ENCODE data around the gene OR4D9. TPM values are rescaled to one million over a fixed set of nuclear protein-coding genes. Genes with fewer than 3 reads are reported as not detected.
A peak's percentile ranks its signal among the peaks of the same experiment; 100 is the strongest.

Gene OR4D9
- total and polyA plus RNA-seq, 2 of the 8 experiments (the other 6 are each of a cell fraction or from before 2014, with no cell fraction given), result not detected

DNA sequence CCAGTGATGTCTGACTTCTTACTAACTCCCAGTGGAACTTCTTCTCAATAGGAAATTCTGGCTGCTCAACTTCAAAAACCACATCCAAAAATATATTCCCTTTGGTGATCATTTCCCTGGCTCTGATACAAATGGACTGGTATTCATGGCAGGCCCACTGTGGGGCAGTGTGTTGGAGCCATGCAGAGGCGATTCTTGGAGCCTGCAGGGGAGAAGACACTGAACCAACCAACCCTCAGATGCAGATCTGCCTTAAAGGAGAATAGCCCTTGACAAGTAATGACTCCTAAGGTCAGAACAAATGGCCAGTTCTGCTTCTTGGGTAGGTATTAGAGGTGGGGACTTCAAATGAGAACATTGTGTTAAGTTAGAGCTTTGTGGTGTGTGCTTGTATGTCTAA, 12.2 kb downstream of the OR4D9 start:
- Histone ChIP-seq H2AK5ac (ENCODE audit: low read depth, low read length) (no peak overlapping the region), H4K91ac (replicated peaks; ENCODE audit: insufficient read length, low read length) (no peak overlapping the region), H3K23ac (ENCODE audit: insufficient read length) (no peak overlapping the region), H3K23me2 (ENCODE audit: low read depth, low read length) (no peaks in the 10 kb centered on the region), H2BK15ac (ENCODE audit: low read length) (no peak overlapping the region), H2AFZ (ENCODE audit: low read length) (no peak overlapping the region), H3K27ac (ENCODE audit: low read depth, low read length) (no peak overlapping the region), H3K79me2 (ENCODE audit: control insufficient read depth in 1 of 2, insufficient read depth in 2 of 2, low read length in 2 of 2) (no peaks in the 10 kb centered on the region), H3K4me1 (replicated peaks in 1 of 4; ENCODE audit: control insufficient read depth in 3 of 4, insufficient read depth in 4 of 4, low read length in 3 of 4) (peaks cover 2 to 9% (median 6%) of the 10 kb centered on the region in 4 experiments; a peak in 4 of 7 replicates), H3K4me2 (ENCODE audit: insufficient read depth in 1 of 2, low read depth in 2 of 2, low read length in 2 of 2) (no peak overlapping the region), H3K9ac (replicated peaks in 1 of 4; ENCODE audit: extremely low read depth in 1 of 4, low read depth in 3 of 4, low read length in 3 of 4) (no peak overlapping the region), H3K56ac (replicated peaks; ENCODE audit: insufficient read length, low read depth, low read length) (no peak overlapping the region), H3K36me3 (ENCODE audit: control insufficient read depth in 2 of 4, insufficient read depth in 4 of 4, low read length in 3 of 4) (no peaks in the 10 kb centered on the region), H4K20me1 (replicated peaks in 1 of 2; ENCODE audit: control insufficient read depth in 1 of 2, insufficient read depth in 2 of 2, low read length in 2 of 2) (no peaks in the 10 kb centered on the region), H4K5ac (ENCODE audit: insufficient read length, low read depth, low read length) (no peak overlapping the region), H3K14ac (ENCODE audit: insufficient read length) (no peak overlapping the region), H2BK120ac (replicated peaks; ENCODE audit: low read depth, low read length) (no peak overlapping the region), H2BK5ac (ENCODE audit: low read depth, low read length) (no peak overlapping the region), H3K18ac (ENCODE audit: extremely low read depth, low read length) (no peak overlapping the region), H3K27me3 (replicated peaks in 1 of 4; ENCODE audit: control insufficient read depth in 3 of 4, extremely low read depth in 1 of 4, insufficient read depth in 3 of 4, low read length in 3 of 4) (no peaks in the 10 kb centered on the region), H2BK20ac (ENCODE audit: low read length) (no peak overlapping the region), H4K8ac (ENCODE audit: extremely low read depth, insufficient read depth, low read length) (no peak overlapping the region), H3K9me3 (ENCODE audit: insufficient read depth in 2 of 2, low read depth in 1 of 2, low read length in 1 of 2) (no peaks in the 10 kb centered on the region), H2BK12ac (ENCODE audit: low read depth, low read length) (no peak overlapping the region), H3K79me1 (ENCODE audit: low read depth, low read length) (no peaks in the 10 kb centered on the region), H3K4ac (replicated peaks; ENCODE audit: insufficient read length, low read depth, low read length) (no peak overlapping the region), H3K4me3 (ENCODE audit: extremely low read depth in 1 of 4, insufficient read depth in 2 of 4, low read depth in 3 of 4, low read length in 4 of 4) (no peak overlapping the region)
- CTCF ChIA-PET (ENCODE audit: partially characterized antibody), result interaction anchor here (1.3 kb wide), 2 partner anchors 14 kb away, joined by 3 to 4 read pairs; no protein-coding TSS in a partner anchor
- WGBS, 2 experiments (ENCODE audit: extremely low coverage in 1 of 2, insufficient coverage in 1 of 2, insufficient read length in 1 of 2, insufficient replicate concordance in 2 of 2, low coverage in 1 of 2, low lambda C conversion rate in 2 of 2, missing lambda C conversion rate in 1 of 2), result 50% methylated on average over 1 of the region's 1 CpG; no CpG with 5 or more reads in 1 of the 2 experiments
- FAIRE-seq (no peak), DNase-seq (ENCODE audit: low read depth in 1 of 2, low spot score in 2 of 2) (no peak)
- TF ChIP-seq RAD21 (IDR thresholded peaks at IDR 0.05 in 1 of 2, conservative IDR thresholded peaks at IDR 0.05 in 1 of 2; ENCODE audit: low read depth in 2 of 2, low read length in 2 of 2), result 0 out of 4 replicates have a peak, but pooled peaks of 1 of the 2 experiments have one; percentile 11
- no peak for TF ChIP-seq KDM5A (IDR thresholded peaks at IDR 0.05; ENCODE audit: low read length)
- no peak for TF ChIP-seq EP300 (IDR thresholded peaks at IDR 0.05; ENCODE audit: borderline replicate concordance in 1 of 2, low read depth in 2 of 2, low read length in 2 of 2)
- TF ChIP-seq, protein P1, sequence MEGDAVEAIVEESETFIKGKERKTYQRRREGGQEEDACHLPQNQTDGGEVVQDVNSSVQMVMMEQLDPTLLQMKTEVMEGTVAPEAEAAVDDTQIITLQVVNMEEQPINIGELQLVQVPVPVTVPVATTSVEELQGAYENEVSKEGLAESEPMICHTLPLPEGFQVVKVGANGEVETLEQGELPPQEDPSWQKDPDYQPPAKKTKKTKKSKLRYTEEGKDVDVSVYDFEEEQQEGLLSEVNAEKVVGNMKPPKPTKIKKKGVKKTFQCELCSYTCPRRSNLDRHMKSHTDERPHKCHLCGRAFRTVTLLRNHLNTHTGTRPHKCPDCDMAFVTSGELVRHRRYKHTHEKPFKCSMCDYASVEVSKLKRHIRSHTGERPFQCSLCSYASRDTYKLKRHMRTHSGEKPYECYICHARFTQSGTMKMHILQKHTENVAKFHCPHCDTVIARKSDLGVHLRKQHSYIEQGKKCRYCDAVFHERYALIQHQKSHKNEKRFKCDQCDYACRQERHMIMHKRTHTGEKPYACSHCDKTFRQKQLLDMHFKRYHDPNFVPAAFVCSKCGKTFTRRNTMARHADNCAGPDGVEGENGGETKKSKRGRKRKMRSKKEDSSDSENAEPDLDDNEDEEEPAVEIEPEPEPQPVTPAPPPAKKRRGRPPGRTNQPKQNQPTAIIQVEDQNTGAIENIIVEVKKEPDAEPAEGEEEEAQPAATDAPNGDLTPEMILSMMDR (IDR thresholded peaks at IDR 0.05; ENCODE audit: control extremely low read depth in 1 of 3, insufficient read depth in 1 of 3, low read depth in 1 of 3, low read length in 3 of 3), result peak in 1 of 3 experiments; percentile 34; a peak in 1 of 4 replicates
- TF ChIP-seq EGR1 (IDR thresholded peaks at IDR 0.05; ENCODE audit: borderline replicate concordance, low read depth, low read length), result no peak
- POLR2A ChIA-PET (ENCODE audit: partially characterized antibody), result no interaction called here

All from H1 (cell line).